GM20000 (cell line): Measurements from ENCODE around the gene PIGM.

Source experiments
- DNase-seq: peaks from one replicate; pipeline ENCODE4 v3.0.0; 2012; ENCODE audit warnings: low spot score
- CTCF ChIP-seq: IDR thresholded peaks from 2 replicates; pipeline ENCODE4 v1.5.1; 2012; ENCODE audit warnings: mild to moderate bottlenecking, control low read depth; ENCODE audit errors: extremely low read depth, missing control alignments

The PIGM gene

DNA sequence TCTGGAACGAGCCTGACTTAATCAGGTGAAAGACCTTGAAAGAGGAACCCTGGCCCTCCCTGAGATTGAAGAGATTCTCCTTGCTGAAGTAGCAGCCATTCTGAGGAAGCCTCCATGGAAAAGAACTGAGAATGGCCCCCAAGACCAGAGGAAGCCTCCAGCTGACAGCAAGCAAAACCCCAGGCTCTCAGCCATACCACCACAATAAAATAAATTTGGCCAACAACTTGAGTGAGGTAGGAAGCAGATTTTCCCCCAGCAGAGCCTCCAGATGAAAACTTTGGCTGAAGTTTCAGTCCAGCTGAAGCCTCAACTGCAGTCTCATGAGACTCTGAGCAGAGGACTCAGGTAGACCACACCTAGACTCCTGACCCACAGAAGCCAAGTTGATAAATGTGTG lies 43.8 kb downstream of the PIGM start:
- TF ChIP-seq CTCF, result no peak
- no peak for DNase-seq

GRCh38 chr1:159987186-159987585 lies 44.6 kb downstream of the PIGM start:
- TF ChIP-seq CTCF, result no peak
- DNase-seq, result no peak

GRCh38 chr1:159986531-159986930 lies 45.3 kb downstream of the PIGM start:
- no peak for TF ChIP-seq CTCF
- no peak for DNase-seq

GRCh38 chr1:159986093-159986492 lies 45.7 kb downstream of the PIGM start:
- DNase-seq, result no peak
- no peak for TF ChIP-seq CTCF

DNA sequence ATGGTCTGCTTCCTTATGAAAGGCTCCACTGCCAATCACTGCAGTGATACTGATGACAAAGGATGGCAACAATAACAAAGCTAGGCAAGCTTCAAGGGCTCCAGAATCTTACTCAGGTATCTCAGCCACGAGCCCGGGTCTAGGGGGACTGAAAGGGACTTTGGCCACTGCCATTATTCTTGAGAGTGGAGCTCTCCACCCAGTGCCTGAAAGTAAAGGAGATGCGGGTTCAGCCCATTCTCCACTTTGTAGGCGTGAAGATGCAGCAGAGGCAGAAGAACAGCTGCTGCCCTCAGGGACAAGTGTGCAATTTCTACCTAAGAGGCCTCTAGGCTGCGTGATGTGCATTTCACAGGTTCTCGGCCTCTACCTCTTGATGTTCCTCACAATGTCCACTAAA lies 46.3 kb downstream of the PIGM start:
- TF ChIP-seq CTCF, result no peak
- DNase-seq, result no peak

DNA sequence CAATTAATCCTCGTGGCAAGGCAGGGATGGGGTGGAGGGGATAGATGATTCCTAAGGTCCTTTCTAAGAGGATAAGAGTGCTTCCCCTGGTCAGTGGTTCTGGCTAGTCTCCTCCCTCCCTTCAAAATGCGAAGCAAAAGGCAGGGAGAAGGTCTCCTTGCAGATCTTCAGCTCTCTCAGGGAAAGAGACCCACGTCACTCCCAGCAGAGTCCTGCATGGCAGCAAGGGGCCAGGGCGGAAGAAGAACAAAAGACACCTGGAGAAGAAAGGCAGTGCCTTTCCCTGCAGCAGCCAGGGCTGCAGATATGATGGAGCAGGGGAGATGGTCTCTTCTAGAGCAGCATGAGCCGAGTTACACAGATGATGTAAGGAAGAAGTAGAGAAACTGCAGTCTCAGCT lies 48.1 kb downstream of the PIGM start:
- no peak for TF ChIP-seq CTCF
- no peak for DNase-seq

GRCh38 chr1:159982280-159982679 lies 49.5 kb downstream of the PIGM start:
- no peak for DNase-seq
- no peak for TF ChIP-seq CTCF
